Activated naive CD4-positive, alpha-beta T cell treated with anti-CD3 and anti-CD28 coated beads, Interleukin-2, amount 50 U/mL, for 72 hours (primary cell): Measurements from ENCODE around the gene IFNL2. TPM values are rescaled to one million over a fixed set of nuclear protein-coding genes. Genes with fewer than 3 reads are reported as not detected.
"Not testable (repeated sequence)": the region's sequence is repeated elsewhere in the genome, so short reads cannot be mapped to it uniquely, and the experiment has no call there.

Experiments used
- ATAC-seq, 2 donors: fragments of 150-1000 bp; cut with Tn5 transposase; 2 replicates each; pipeline ENCODE4 v1.10.0; 2021; ENCODE audit warnings: mild to moderate bottlenecking in 2 of 2, moderate library complexity in 2 of 2
- DNase-seq, 2 donors: peaks; one replicate each; pipeline ENCODE4 v3.0.0; 2021 to 2022; ENCODE audit warnings: low spot score in 2 of 2
- H3K27ac Mint-ChIP-seq, 2 donors: one replicate each; pipeline ENCODE4 v1.8.0; 2022; ENCODE audit warnings: mild to moderate bottlenecking in 2 of 2, mixed read lengths in 2 of 2
- H3K36me3 Mint-ChIP-seq, 2 donors: one replicate each; pipeline ENCODE4 v1.8.0; 2022; ENCODE audit warnings: mixed read lengths in 2 of 2
- H3K9me3 Mint-ChIP-seq, 2 donors: one replicate each; pipeline ENCODE4 v1.8.0; 2022; ENCODE audit warnings: mixed read lengths in 2 of 2
- total RNA-seq, 2 donors: library from RNA; stranded (reverse); gene quantifications; one replicate each; pipeline ENCODE4 v1.2.3, GENCODE V29; 2022

Gene IFNL2
- under 1 TPM in 1 of 2 donors, not detected in 1; 0.35 TPM for total RNA-seq

GRCh38 chr19:39268085-39268484 is at the start of gene IFNL2:
IFNL2 (plus strand) TSS chr19:39268396; CDS start chr19:39268569, 173 bp downstream.
- H3K9me3 Mint-ChIP-seq = not testable (repeated sequence)

GRCh38 chr19:39219108-39219507 is 49.1 kb upstream of the IFNL2 start:
- not testable (repeated sequence) for H3K27ac Mint-ChIP-seq, H3K9me3 Mint-ChIP-seq, H3K36me3 Mint-ChIP-seq, DNase-seq, ATAC-seq

More at GRCh38 chr19:39268085-39268484, at the start of gene IFNL2:
- not testable (repeated sequence) for H3K27ac Mint-ChIP-seq, DNase-seq, H3K36me3 Mint-ChIP-seq
- ATAC-seq = peak; percentile 61 to 75

- ATAC-seq (no peak), DNase-seq (no peak)
- no peak overlapping the region for H3K27ac Mint-ChIP-seq
- H3K9me3 Mint-ChIP-seq = no peaks in the 10 kb centered on the region
- H3K36me3 Mint-ChIP-seq = no peaks in the 10 kb centered on the region
Observed at GRCh38 chr19:39223703-39224279, 44.4 kb upstream of the IFNL2 start.

GRCh38 chr19:39224910-39225309 is 43.3 kb upstream of the IFNL2 start:
- no peak for ATAC-seq
- Mint-ChIP-seq H3K9me3 (no peaks in the 10 kb centered on the region), H3K36me3 (no peaks in the 10 kb centered on the region), H3K27ac (peak overlapping the region in 1 of 2 donors; percentile 79)
- no peak for DNase-seq

GRCh38 chr19:39230096-39230764 is 38.0 kb upstream of the IFNL2 start:
- no peak for DNase-seq
- Mint-ChIP-seq H3K36me3 (no peaks in the 10 kb centered on the region), H3K9me3 (no peaks in the 10 kb centered on the region), H3K27ac (no peak overlapping the region)
- no peak for ATAC-seq

GRCh38 chr19:39232708-39233107 is 35.5 kb upstream of the IFNL2 start:
- DNase-seq (no peak), ATAC-seq (no peak)
- no peaks in the 10 kb centered on the region for H3K36me3 Mint-ChIP-seq
- no peak overlapping the region for H3K27ac Mint-ChIP-seq
- H3K9me3 Mint-ChIP-seq = no peaks in the 10 kb centered on the region

GRCh38 chr19:39236527-39236926 is 31.7 kb upstream of the IFNL2 start:
- DNase-seq = peak in 1 of 2 donors; percentile 26
- Mint-ChIP-seq H3K9me3 (no peaks in the 10 kb centered on the region), H3K27ac (peak overlapping the region; percentile 36 to 80), H3K36me3 (no peaks in the 10 kb centered on the region)
- ATAC-seq = peak; percentile 32 to 76

- DNase-seq (peak; percentile 45 to 71), ATAC-seq (peak; percentile 82 to 98)
- Mint-ChIP-seq H3K36me3 (no peaks in the 10 kb centered on the region), H3K9me3 (no peaks in the 10 kb centered on the region), H3K27ac (peak overlapping the region; percentile 73 to 80)
Observed at GRCh38 chr19:39237200-39238184, 30.7 kb upstream of the IFNL2 start.

- peak overlapping the region; percentile 73 to 80 for H3K27ac Mint-ChIP-seq
- H3K36me3 Mint-ChIP-seq = no peaks in the 10 kb centered on the region
- DNase-seq (no peak), ATAC-seq (no peak)
- no peaks in the 10 kb centered on the region for H3K9me3 Mint-ChIP-seq
Observed at GRCh38 chr19:39238209-39238608, 30.0 kb upstream of the IFNL2 start.

- no peak for DNase-seq
- no peak for ATAC-seq
- Mint-ChIP-seq H3K9me3 (no peaks in the 10 kb centered on the region), H3K36me3 (no peaks in the 10 kb centered on the region), H3K27ac (peak overlapping the region in 1 of 2 donors; percentile 80)
Observed at GRCh38 chr19:39238944-39239343, 29.3 kb upstream of the IFNL2 start.

GRCh38 chr19:39240421-39240820 is 27.8 kb upstream of the IFNL2 start:
- no peaks in the 10 kb centered on the region for H3K9me3 Mint-ChIP-seq
- H3K27ac Mint-ChIP-seq = peak overlapping the region in 1 of 2 donors; percentile 57
- DNase-seq (no peak), ATAC-seq (no peak)
- no peaks in the 10 kb centered on the region for H3K36me3 Mint-ChIP-seq

GRCh38 chr19:39243741-39244140 is 24.5 kb upstream of the IFNL2 start:
- H3K36me3 Mint-ChIP-seq, H3K27ac Mint-ChIP-seq, H3K9me3 Mint-ChIP-seq, DNase-seq, ATAC-seq: not testable (repeated sequence)

GRCh38 chr19:39244410-39245100 is 23.6 kb upstream of the IFNL2 start, which contains the start of gene IFNL3:
IFNL3 (minus strand) TSS chr19:39245006; CDS start chr19:39244967, 39 bp downstream.
- H3K36me3 Mint-ChIP-seq, H3K27ac Mint-ChIP-seq, DNase-seq, ATAC-seq, H3K9me3 Mint-ChIP-seq: not testable (repeated sequence)

- peak; percentile 47 to 80 for ATAC-seq
- not testable (repeated sequence) for H3K36me3 Mint-ChIP-seq, H3K27ac Mint-ChIP-seq, DNase-seq, H3K9me3 Mint-ChIP-seq
Observed at GRCh38 chr19:39245166-39245565, 23.0 kb upstream of the IFNL2 start.

GRCh38 chr19:39246951-39247669 is 21.1 kb upstream of the IFNL2 start:
- H3K27ac Mint-ChIP-seq = no peak overlapping the region
- no peaks in the 10 kb centered on the region for H3K9me3 Mint-ChIP-seq
- DNase-seq (no peak), ATAC-seq (peak in 1 of 2 donors; percentile 73)
- no peaks in the 10 kb centered on the region for H3K36me3 Mint-ChIP-seq
